Spleen (tissue), 7 donors: ENCODE measurements around the gene SRGAP3.

Source experiments
- CTCF ChIP-seq, 11 experiments: fragments of 200-600 bp in 7 of 11; fragments of 450-650 bp in 4 of 11; sonication (generic) in 4 of 11; IDR thresholded peaks in 8 of 11; conservative IDR thresholded peaks in 3 of 11; 1 replicate in 7 of 11; 2 replicates in 4 of 11; pipeline versions ENCODE4 v1.4.0 to v1.8.0; 2016 to 2021; ENCODE audit warnings: antibody characterized with exemption in 11 of 11, inconsistent platforms in 4 of 11, mild to moderate bottlenecking in 1 of 11
- POLR2A ChIP-seq, 3 donors: fragments of 450-650 bp; IDR thresholded peaks; one replicate each; pipeline ENCODE4 v1.5.1; 2017; ENCODE audit warnings: antibody characterized with exemption in 3 of 3, mild to moderate bottlenecking in 1 of 3
- POLR2AphosphoS5 ChIP-seq, 3 donors: sonication (generic); formaldehyde crosslinking; IDR thresholded peaks; one replicate each; pipeline ENCODE4 v1.5.1; 2017; ENCODE audit warnings: antibody characterized with exemption in 3 of 3
- donor health status: DM: no; HTN: no; CAD: no; lungs with moderate emphysema.
- donor health status: DM: no; HTN: no; CAD: no.
- donor health status: DM: no; HTN: no; CAD: no.

DNA sequence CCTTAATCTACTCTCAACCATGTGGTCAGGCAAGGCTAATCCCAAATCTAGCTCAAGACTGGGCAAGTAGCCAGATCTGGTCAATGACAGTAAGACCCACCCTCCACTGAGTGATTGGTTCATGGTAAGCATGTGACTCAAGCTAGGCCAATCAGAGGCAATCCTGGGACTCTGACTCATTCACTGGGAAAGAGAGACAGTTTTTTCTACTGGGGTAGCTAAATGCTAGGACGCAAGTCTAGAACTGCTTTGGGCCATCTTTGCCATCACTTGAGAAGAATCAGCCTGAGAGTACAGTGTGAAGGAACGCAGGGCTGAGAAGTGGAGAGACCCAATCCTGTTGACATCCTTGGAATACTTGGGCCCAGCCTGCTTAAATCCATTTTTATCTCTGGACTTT lies 276.8 kb downstream of the SRGAP3 start:
- no peak for TF ChIP-seq CTCF (IDR thresholded peaks at IDR 0.05 in 8 of 11, conservative IDR thresholded peaks at IDR 0.05 in 3 of 11)
- TF ChIP-seq POLR2A (IDR thresholded peaks at IDR 0.05): no peak
- TF ChIP-seq POLR2AphosphoS5 (IDR thresholded peaks at IDR 0.05): no peak
